HepG2 (cell line): ENCODE data around the gene ELMOD3. TPM values are rescaled to one million over a fixed set of nuclear protein-coding genes. Genes with fewer than 3 reads are reported as not detected.

ENCODE experiments used
- DNMT1 ChIP-seq: sonication (generic); formaldehyde crosslinking; IDR thresholded peaks from 2 replicates; pipeline ENCODE4 v1.5.1; 2020; ENCODE audit warnings: mild to moderate bottlenecking, missing genetic modification reagents
- GATAD1 ChIP-seq: IDR thresholded peaks from 2 replicates; pipeline ENCODE4 v1.6.1; 2016; ENCODE audit warnings: missing genetic modification reagents, missing compliant biosample characterization
- HNRNPLL ChIP-seq: fragments of 200-400 bp; formaldehyde crosslinking; IDR thresholded peaks from 2 replicates; pipeline ENCODE4 v1.6.1; 2017; ENCODE audit warnings: mild to moderate bottlenecking, low read depth, low read length; ENCODE audit not compliant: poor library complexity, severe bottlenecking
- NBN ChIP-seq: fragments of 450-650 bp; conservative IDR thresholded peaks from 2 replicates; pipeline ENCODE4 v1.6.1; 2017
- NFYB ChIP-seq: sonication (generic); formaldehyde crosslinking; IDR thresholded peaks from 2 replicates; pipeline ENCODE4 v1.4.0; 2020; ENCODE audit warnings: missing genetic modification reagents
- PTBP1 ChIP-seq: fragments of 200-400 bp; formaldehyde crosslinking; IDR thresholded peaks from 2 replicates; pipeline ENCODE4 v1.6.1; 2018; ENCODE audit warnings: low read length, low read depth; ENCODE audit not compliant: poor library complexity, severe bottlenecking
- SNRNP70 ChIP-seq: fragments of 200-400 bp; formaldehyde crosslinking; IDR thresholded peaks from 2 replicates; pipeline ENCODE4 v1.6.1; 2017; ENCODE audit warnings: mild to moderate bottlenecking, low read depth, low read length, moderate library complexity
- SYNCRIP ChIP-seq: fragments of 200-400 bp; formaldehyde crosslinking; IDR thresholded peaks from 2 replicates; pipeline ENCODE4 v1.6.1; 2018; ENCODE audit warnings: mild to moderate bottlenecking, low read depth, low read length; ENCODE audit not compliant: insufficient read depth
- TP53 ChIP-seq: sonication (generic); formaldehyde crosslinking; conservative IDR thresholded peaks from 2 replicates; pipeline ENCODE4 v1.4.0; 2020; ENCODE audit warnings: missing genetic modification reagents
- ZBTB20 ChIP-seq: sonication (generic); formaldehyde crosslinking; IDR thresholded peaks from 2 replicates; pipeline ENCODE4 v1.8.1; 2023; ENCODE audit warnings: missing genetic modification reagents, low read depth, mild to moderate bottlenecking, borderline replicate concordance
- ZFP36 ChIP-seq: fragments of 150-350 bp; IDR thresholded peaks from 2 replicates; pipeline ENCODE4 v1.6.1; 2018; ENCODE audit warnings: borderline replicate concordance, low read length, low read depth; ENCODE audit not compliant: partially characterized antibody
- ZFP36L2 ChIP-seq: sonication (generic); formaldehyde crosslinking; IDR thresholded peaks from 2 replicates; pipeline ENCODE4 v1.4.0; 2020; ENCODE audit warnings: missing genetic modification reagents
- ZFP62 ChIP-seq: sonication (generic); formaldehyde crosslinking; IDR thresholded peaks from 2 replicates; pipeline ENCODE4 v1.4.0; 2020; ENCODE audit warnings: missing genetic modification reagents
- ZFX ChIP-seq: sonication (generic); formaldehyde crosslinking; IDR thresholded peaks from 2 replicates; pipeline ENCODE4 v1.4.0; 2020; ENCODE audit warnings: mild to moderate bottlenecking, low read depth, missing genetic modification reagents, moderate library complexity
- ZNF234 ChIP-seq: sonication (generic); formaldehyde crosslinking; conservative IDR thresholded peaks from 2 replicates; pipeline ENCODE4 v1.5.1; 2020; ENCODE audit warnings: mild to moderate bottlenecking, missing genetic modification reagents
- ZNF337 ChIP-seq: sonication (generic); formaldehyde crosslinking; IDR thresholded peaks from 2 replicates; pipeline ENCODE4 v1.5.1; 2020; ENCODE audit warnings: missing genetic modification reagents, low read depth, mild to moderate bottlenecking, borderline replicate concordance
- ZNF432 ChIP-seq: sonication (generic); formaldehyde crosslinking; IDR thresholded peaks from 2 replicates; pipeline ENCODE4 v1.5.0; 2020; ENCODE audit warnings: missing genetic modification reagents, mild to moderate bottlenecking, borderline replicate concordance
- ZNF577 ChIP-seq: sonication (generic); formaldehyde crosslinking; IDR thresholded peaks from 2 replicates; pipeline ENCODE4 v1.4.0; 2020; ENCODE audit warnings: mild to moderate bottlenecking, low read depth, missing genetic modification reagents, borderline replicate concordance
- ZNF720 ChIP-seq: sonication (generic); formaldehyde crosslinking; IDR thresholded peaks from 2 replicates; pipeline ENCODE4 v1.4.0; 2020; ENCODE audit warnings: missing genetic modification reagents
- ZNF878 ChIP-seq: sonication (generic); formaldehyde crosslinking; IDR thresholded peaks from 2 replicates; pipeline ENCODE4 v1.8.1; 2023; ENCODE audit warnings: mild to moderate bottlenecking, missing genetic modification reagents, moderate library complexity
- polyA plus RNA-seq, 8 experiments: library from polyadenylated mRNA; depleted of rRNA in 3 of 8; stranded (reverse) in 7 of 8; unstranded in 1 of 8; fragments of >200 nt; fragmentation: Illumina TruSeq in 4 of 8; extraction: Trizol in 4 of 8; gene quantifications; 2 replicates each; pipeline versions ENCODE4 v1.2.1 to v1.2.3, GENCODE V29; 2011 to 2016; ENCODE audit warnings: low read depth in 4 of 8, missing spikeins in 1 of 8, mixed read lengths in 1 of 8; ENCODE audit not compliant: insufficient read depth in 1 of 8
- total RNA-seq, 5 experiments: library from RNA; depleted of rRNA; stranded (reverse); fragments of >200 nt; fragmentation: Illumina TruSeq; extraction: Trizol; gene quantifications; 2 replicates each; pipeline ENCODE4 v1.2.3, GENCODE V29; 2016; ENCODE audit warnings: low read depth in 1 of 5
- TF ChIP-seq, protein P1 (sequence below): sonication (generic); formaldehyde crosslinking; IDR thresholded peaks from 2 replicates; pipeline ENCODE4 v1.5.0; 2020; ENCODE audit warnings: missing genetic modification reagents
- TF ChIP-seq, protein P2 (sequence below): sonication (generic); formaldehyde crosslinking; IDR thresholded peaks from 2 replicates; pipeline ENCODE4 v1.4.0; 2020; ENCODE audit warnings: missing genetic modification reagents, borderline replicate concordance
- TF ChIP-seq, protein P3 (sequence below): sonication (generic); formaldehyde crosslinking; IDR thresholded peaks from 2 replicates; pipeline ENCODE4 v1.4.0; 2020; ENCODE audit warnings: missing genetic modification reagents, borderline replicate concordance
- TF ChIP-seq, protein P4 (sequence below): sonication (generic); formaldehyde crosslinking; IDR thresholded peaks from 2 replicates; pipeline ENCODE4 v1.4.0; 2020; ENCODE audit warnings: mild to moderate bottlenecking, missing genetic modification reagents

The ELMOD3 gene
- total and polyA plus RNA-seq, 2 of the 13 experiments (the other 11 are each of a cell fraction or from before 2014, with no cell fraction given) = 13.3 to 19.5 TPM

DNA sequence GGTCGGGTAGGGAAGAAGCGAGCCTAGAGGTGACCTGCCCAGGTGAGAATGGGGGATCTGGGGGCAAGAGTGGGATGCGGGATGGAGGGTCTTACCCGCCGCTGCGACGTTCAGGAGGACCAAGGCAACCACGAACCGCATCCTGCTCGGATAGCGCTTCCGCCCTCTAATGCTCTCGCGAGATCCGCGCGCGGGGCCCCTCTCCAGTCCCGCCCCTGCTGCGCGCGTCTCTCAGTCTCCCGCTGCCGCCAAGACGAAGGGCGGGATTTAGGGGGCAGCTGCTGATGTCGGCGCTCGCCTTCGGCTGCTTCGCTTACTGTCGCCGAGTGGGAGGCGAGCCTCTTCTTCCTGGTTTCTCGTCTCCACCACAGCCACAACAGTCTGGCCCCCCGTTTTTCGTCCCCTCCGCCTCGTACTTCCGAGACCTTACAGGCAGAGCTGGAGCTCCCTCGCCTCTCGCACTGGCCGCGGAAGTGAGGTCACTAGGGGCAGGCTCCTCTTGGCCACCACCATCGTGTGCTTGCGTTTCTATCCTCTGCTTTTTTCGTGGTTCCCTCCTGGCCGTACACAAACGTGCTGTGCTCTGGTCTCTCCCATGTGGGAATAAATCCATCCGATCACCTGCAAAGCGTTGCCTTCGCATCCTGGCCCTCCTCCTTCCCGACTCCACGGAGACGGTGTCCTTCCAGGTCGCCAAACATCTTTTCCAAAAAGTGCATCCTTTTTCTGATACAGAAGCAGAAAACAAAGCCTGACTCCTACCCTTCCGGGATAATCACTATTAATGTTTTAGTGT lies 26.5 kb upstream of the ELMOD3 start, which contains the start of gene TGOLN2 (continued):
- TF ChIP-seq, protein P1, sequence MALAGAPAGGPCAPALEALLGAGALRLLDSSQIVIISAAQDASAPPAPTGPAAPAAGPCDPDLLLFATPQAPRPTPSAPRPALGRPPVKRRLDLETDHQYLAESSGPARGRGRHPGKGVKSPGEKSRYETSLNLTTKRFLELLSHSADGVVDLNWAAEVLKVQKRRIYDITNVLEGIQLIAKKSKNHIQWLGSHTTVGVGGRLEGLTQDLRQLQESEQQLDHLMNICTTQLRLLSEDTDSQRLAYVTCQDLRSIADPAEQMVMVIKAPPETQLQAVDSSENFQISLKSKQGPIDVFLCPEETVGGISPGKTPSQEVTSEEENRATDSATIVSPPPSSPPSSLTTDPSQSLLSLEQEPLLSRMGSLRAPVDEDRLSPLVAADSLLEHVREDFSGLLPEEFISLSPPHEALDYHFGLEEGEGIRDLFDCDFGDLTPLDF = peak; percentile 98
- TF ChIP-seq SYNCRIP (no peak), ZBTB20 (CRISPR knock-in tag) (peak; percentile 89; the same call in 1 of the 2 replicates), TP53 (peak; percentile 92), HNRNPLL (peak; percentile 75), ZFX (CRISPR knock-in tag) (peak; percentile 87), ZFP36L2 (CRISPR knock-in tag) (no peak), ZNF878 (CRISPR knock-in tag) (peak; percentile 96), ZNF337 (CRISPR knock-in tag) (no peak), NBN (no peak), ZFP62 (CRISPR knock-in tag) (no peak), ZNF720 (CRISPR knock-in tag) (no peak), DNMT1 (peak; percentile 88; the same call in 1 of the 2 replicates), ZNF577 (CRISPR knock-in tag) (0 out of 2 replicates have a peak, but pooled peaks have one; percentile 19), ZNF432 (CRISPR knock-in tag) (no peak), ZNF234 (CRISPR knock-in tag) (no peak), NFYB (peak; percentile 38), SNRNP70 (no peak), ZFP36 (no peak), PTBP1 (peak; percentile 77), GATAD1 (CRISPR knock-in tag) (peak; percentile 92)
- TF ChIP-seq, protein P2, sequence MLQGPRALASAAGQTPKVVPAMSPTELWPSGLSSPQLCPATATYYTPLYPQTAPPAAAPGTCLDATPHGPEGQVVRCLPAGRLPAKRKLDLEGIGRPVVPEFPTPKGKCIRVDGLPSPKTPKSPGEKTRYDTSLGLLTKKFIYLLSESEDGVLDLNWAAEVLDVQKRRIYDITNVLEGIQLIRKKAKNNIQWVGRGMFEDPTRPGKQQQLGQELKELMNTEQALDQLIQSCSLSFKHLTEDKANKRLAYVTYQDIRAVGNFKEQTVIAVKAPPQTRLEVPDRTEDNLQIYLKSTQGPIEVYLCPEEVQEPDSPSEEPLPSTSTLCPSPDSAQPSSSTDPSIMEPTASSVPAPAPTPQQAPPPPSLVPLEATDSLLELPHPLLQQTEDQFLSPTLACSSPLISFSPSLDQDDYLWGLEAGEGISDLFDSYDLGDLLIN = peak; percentile 98; the same call in 1 of the 2 replicates
- TF ChIP-seq, protein P3, sequence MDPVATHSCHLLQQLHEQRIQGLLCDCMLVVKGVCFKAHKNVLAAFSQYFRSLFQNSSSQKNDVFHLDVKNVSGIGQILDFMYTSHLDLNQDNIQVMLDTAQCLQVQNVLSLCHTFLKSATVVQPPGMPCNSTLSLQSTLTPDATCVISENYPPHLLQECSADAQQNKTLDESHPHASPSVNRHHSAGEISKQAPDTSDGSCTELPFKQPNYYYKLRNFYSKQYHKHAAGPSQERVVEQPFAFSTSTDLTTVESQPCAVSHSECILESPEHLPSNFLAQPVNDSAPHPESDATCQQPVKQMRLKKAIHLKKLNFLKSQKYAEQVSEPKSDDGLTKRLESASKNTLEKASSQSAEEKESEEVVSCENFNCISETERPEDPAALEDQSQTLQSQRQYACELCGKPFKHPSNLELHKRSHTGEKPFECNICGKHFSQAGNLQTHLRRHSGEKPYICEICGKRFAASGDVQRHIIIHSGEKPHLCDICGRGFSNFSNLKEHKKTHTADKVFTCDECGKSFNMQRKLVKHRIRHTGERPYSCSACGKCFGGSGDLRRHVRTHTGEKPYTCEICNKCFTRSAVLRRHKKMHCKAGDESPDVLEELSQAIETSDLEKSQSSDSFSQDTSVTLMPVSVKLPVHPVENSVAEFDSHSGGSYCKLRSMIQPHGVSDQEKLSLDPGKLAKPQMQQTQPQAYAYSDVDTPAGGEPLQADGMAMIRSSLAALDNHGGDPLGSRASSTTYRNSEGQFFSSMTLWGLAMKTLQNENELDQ (CRISPR knock-in tag) = no peak
- TF ChIP-seq, protein P4, sequence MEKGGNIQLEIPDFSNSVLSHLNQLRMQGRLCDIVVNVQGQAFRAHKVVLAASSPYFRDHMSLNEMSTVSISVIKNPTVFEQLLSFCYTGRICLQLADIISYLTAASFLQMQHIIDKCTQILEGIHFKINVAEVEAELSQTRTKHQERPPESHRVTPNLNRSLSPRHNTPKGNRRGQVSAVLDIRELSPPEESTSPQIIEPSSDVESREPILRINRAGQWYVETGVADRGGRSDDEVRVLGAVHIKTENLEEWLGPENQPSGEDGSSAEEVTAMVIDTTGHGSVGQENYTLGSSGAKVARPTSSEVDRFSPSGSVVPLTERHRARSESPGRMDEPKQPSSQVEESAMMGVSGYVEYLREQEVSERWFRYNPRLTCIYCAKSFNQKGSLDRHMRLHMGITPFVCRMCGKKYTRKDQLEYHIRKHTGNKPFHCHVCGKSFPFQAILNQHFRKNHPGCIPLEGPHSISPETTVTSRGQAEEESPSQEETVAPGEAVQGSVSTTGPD (CRISPR knock-in tag) = 0 out of 2 replicates have a peak, but pooled peaks have one; percentile 42
